HPDE6-E6E7 (cell line): ENCODE measurements around the gene TMEM229A.
A peak's percentile ranks its signal among the peaks of the same experiment; 100 is the strongest.
"Not testable (repeated sequence)": the region's sequence is repeated elsewhere in the genome, so short reads cannot be mapped to it uniquely, and the experiment has no call there.

ENCODE experiments used
- DNase-seq: peaks from one replicate; pipeline ENCODE4 v3.0.0; 2011; ENCODE audit warnings: missing footprints; ENCODE audit errors: extremely low spot score

Gene TMEM229A

DNA sequence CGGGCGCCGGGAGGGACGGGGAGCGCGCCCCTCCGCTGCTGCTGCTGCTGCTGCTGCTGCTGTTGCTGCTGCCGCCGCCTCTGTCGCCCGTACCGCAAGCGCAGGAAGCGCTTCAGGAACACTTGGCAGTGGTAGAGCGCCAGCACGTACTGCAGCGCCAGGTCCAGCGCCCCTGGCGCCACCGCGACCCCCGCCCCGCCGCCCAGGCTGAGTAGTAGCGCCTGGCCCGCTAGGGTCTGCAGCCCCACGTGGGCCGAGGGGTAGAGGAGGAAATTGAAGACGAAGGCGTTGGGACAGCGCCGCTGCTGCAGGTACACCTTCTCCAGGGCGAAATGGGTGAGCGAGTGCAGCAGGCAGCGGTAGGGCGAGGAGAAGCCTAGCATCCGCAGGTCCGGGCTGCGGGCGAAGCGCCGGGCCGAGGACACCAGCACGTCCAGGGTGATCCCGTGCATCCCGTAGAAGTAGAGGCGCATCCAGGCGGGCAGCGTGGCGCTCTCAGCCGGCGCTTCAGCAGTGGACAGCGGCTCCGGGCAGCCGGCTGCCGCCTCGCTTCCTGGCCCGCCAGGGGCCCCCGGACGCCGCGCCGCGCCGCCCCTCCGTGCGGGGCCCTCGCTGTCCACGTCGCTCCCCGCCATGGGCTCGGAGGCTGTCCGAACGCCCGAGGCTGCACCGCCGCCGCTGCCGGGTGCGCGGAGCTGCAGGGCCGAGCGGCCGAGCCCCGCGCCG lies at the start of gene TMEM229A:
Gene TMEM229A (minus strand): TSS at position 699 of the 726 bp plus-strand sequence. CDS start 64 bp downstream, at position 635.
- peak; percentile 29 for DNase-seq

- not testable (repeated sequence) for DNase-seq
Observed at GRCh38 chr7:124082234-124082633, 49.4 kb upstream of the TMEM229A start.

DNA sequence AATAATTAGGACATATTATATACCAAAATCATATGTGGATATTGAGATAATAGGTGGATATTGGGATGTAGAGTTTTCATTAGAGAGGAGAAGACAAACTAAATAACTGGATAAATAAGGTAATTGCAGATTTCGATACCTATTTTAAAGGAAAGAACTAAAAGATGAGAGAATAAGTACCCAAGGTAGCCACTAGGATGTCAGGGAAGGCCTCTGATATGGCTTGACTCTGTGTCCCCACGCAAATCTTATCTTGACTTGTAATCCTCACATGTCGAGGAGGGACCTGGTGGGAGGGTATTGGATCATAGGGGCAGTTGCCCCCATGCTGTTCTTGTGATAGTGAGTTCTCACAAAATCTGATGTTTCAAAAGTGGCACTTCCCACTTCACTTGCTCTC lies 44.7 kb upstream of the TMEM229A start:
- no peak for DNase-seq

DNA sequence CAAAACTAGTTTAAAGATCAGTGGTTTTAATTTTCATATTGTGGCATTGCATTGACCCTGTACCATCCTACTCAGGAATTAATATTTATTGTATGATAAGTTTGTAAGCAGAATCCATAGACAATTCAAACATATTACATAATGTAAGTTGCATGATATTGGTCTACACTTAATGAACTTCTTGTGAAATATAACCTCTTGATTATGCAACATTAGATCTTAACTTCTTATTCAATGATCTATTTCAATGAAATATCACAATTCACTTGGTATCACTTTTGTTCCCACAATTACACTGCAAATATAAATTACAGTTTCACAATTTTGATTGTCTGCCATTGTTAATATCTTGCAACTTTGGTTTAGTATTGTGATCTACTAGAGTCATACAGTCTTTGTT lies 44.0 kb upstream of the TMEM229A start:
- DNase-seq, result no peak

DNA sequence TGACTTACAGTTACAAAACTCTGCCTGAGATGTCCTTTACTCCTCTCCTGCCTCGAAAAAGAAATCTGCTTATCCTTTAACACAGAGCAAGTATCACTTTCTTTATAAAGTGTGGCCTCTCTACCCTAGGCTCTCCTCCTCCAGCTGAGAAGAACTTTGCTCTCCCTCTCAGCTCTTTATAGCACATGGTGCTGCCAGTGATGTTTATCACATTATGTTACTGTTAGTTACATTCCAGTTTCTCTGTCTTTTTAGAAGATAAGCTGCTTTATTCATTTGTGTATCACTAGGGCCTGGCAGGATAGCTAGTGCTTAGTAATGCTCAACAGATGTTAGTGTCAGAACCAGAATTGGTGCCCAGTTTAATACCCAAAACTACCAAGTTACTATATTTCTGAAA lies 41.1 kb upstream of the TMEM229A start:
- DNase-seq, result no peak

DNA sequence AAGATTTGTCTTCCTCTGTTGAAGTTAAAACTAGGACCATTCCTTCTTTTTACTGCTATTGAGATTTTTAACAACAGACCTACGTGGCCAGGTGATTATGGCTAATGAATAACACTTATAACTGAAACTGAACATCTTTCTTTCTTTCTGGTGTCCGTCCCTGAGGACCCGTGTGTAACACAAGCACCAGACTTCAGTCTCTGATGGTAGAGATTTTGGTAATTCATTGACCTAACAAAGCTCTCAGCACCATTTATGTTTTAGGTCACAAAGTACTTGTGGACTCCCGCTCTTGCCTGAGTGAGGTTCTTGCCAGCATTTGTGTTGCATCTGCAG lies 40.4 kb upstream of the TMEM229A start:
- DNase-seq, result no peak

GRCh38 chr7:124072603-124073309 lies 39.9 kb upstream of the TMEM229A start:
- peak; percentile 8 for DNase-seq

- no peak for DNase-seq
Observed at GRCh38 chr7:124071843-124072242, 39.0 kb upstream of the TMEM229A start.

- no peak for DNase-seq
Observed at GRCh38 chr7:124062171-124062570, 29.3 kb upstream of the TMEM229A start.

GRCh38 chr7:124060528-124060927 lies 27.7 kb upstream of the TMEM229A start:
- DNase-seq, result no peak

GRCh38 chr7:124059375-124059774 lies 26.5 kb upstream of the TMEM229A start:
- no peak for DNase-seq

DNA sequence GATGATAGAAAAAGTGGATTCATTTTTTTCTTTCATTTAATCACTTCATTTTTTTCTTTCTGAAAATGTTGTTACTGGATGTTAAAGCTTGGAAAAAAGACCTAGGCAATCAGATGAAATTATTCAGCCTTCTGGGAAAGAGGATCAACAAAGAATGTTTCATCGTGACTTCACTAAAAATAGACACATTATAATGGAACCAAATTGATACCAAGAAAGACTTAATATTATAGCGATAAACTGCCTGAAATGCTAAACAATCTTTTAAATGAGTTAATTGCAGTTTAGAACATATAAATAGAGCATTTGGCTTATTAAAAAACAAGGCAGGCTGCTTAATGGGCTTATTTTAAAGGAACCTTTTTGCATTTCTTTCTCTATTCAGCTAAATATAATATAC lies 25.6 kb upstream of the TMEM229A start:
- no peak for DNase-seq

DNA sequence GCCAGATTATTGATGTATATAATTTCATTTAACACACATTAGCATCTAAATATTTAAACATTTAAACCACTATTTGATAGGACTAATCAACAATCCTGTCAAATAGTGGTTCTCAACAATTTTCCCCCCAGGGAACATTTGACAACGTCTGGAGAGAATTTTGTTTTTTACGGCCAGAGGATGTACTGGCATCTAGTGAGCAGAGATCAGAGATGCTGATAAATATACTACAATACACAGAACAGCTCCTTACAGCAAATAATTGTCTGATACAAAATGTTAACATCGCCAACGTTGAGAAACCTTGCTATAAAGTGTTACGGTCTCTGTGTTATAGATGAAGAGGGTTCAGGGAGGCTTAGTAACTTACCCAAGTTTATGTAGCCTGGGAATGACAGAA lies 25.0 kb upstream of the TMEM229A start:
- no peak for DNase-seq

DNA sequence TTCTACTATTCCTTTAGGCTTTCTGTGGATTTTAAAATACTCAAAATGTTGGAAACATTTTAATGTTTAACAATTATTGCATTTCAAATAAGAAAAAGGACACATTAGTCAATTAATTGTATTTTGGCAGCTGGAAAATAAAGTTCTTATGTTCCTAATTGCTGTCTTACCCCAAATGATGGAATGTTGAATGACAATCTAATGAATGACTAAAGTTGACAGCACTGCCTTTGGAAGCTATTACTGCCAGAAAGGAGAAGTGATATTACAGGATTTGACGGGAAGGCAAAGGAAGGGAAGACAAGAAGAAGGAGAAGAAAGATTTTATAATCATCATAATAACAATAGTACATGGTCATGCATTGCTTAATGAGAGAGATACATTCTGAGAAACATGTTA lies 23.4 kb upstream of the TMEM229A start:
- DNase-seq, result no peak

DNA sequence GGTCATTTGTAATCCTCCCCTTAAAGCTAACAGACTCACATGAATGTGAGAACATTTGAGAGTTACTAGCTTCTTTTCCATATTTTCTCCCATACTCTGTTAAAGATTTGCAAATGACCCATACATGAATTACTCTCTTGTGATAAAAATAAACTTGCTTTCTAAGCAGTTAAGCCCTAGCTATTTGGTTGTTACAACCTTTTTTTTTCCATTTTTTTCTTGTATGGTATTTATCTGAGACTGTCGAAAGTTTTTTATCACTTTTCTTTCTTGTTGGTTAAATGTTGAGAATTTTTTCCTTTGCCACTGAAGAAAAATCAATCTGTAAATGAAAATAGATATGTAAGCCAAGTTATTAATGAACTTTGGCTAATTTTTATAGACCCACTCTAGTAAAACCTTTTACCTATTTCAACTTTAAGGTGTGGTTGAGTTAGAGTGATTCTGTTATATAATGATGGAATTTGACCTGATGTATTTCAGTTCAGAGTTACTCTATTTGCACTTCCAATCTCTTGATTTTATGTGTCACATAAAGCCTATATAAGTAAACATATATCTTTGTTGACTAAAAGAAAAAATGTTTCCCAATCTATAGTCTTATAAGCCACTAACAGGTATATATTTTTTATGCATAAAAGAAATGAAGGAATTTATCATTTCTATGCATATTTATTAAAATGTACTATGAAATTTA lies 19.0 kb upstream of the TMEM229A start:
- DNase-seq, result no peak

GRCh38 chr7:124042826-124043225 lies 10.0 kb upstream of the TMEM229A start:
- DNase-seq, result no peak

GRCh38 chr7:124041439-124041838 lies 8.6 kb upstream of the TMEM229A start:
- no peak for DNase-seq

DNA sequence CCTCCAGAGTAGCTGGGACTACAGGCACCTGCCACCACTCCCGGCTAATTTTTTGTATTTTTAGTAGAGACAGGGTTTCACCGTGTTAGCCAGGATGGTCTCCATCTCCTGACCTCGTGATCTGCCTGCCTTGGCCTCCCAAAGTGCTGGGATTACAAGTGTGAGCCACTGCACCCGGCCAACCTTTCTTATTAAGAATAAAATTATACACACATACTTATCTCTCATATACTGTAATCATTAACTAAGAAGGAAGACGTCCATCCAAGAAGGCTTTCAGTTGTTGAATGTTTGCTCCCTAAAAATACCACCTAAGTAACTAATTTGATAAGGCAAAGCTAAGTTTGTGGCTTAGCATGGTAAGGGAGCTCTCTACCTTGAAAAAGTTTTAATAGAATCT lies 5.0 kb upstream of the TMEM229A start:
- not testable (repeated sequence) for DNase-seq

- DNase-seq, result no peak
Observed at GRCh38 chr7:124035706-124036105, 2.8 kb upstream of the TMEM229A start.

GRCh38 chr7:124034754-124035100 lies 1.9 kb upstream of the TMEM229A start:
- no peak for DNase-seq

DNA sequence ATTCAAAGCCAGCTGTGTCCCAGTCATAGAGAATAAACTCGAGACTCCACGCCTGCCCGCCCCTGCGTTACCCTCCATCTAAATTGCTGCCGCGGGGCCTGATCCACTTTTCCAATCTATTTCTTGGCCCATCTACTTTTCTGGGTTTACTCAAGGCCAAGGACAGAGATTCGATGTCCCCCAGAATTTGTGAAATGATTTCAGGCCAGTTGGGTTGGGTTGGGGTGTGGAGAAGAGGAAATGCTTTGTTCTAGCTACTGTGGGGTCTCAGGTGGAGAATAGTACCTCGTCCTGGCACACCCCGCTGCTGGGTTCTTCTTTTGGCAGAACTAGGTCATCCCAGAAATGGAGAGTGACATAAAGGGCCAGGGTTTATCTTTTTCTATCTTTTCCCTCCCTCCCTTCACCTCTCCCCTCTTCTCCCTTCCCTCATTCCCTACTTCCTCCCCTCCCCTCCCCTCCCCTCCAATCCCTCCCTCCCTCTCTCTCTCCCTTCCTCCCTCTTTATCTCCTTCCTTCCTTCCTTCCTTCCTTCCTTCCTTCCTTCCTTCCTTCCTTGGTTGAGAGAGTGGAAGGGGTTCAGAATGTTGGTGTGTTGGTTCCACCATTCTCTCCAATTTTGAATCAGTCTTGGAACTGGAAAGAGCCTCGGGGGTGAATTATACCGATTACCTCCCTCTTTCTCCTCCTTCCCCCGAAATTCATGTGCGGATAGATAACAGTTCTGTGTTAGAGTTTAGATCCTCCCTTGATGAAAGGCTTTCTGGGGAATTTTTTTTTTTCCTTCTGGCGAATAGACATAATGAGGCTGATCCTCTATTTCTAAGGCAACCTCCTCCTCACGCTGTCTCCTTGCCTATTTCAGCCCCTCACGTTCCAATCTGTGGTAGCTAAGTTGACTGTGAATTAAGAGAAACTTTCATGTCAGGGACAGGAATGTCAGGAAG lies 1.2 kb upstream of the TMEM229A start:
- DNase-seq, result no peak
